PC-9 (cell line): ENCODE measurements around the gene HEBP1. TPM values are rescaled to one million over a fixed set of nuclear protein-coding genes. Genes with fewer than 3 reads are reported as not detected.

Source experiments
- BruUV-seq: library from RNA; stranded (reverse); fragments of 400-500 nt; replicated peaks from 2 replicates; lab custom pipeline; 2021; lab: Mats Ljungman, UMichigan
- CTCF ChIA-PET: fragments of 300-600 bp; sonication (Branson Sonifier 250); formaldehyde crosslinking; loops from one replicate; lab custom pipeline; 2022; ENCODE audit warnings: antibody characterized with exemption; lab: Charles Lee
- POLR2A ChIA-PET: fragments of 300-600 bp; sonication (Branson Sonifier 250); formaldehyde crosslinking; loops from one replicate; lab custom pipeline; 2022; ENCODE audit warnings: antibody characterized with exemption; ENCODE audit not compliant: unreplicated experiment; lab: Charles Lee
- DNase-seq, 2 experiments: peaks; one replicate each; pipeline versions ENCODE4 v3.0.0 to v3.0.0-alpha.2; 2015 to 2022; ENCODE audit warnings: mixed read lengths in 1 of 2
- H2AFZ ChIP-seq: fragments of 200-600 bp; sonication (generic); 2 replicates; pipeline ENCODE4 v1.8.1; 2017; ENCODE audit warnings: antibody characterized with exemption
- H3F3A ChIP-seq: fragments of 200-600 bp; sonication (generic); 2 replicates; pipeline ENCODE4 v1.8.1; 2017; ENCODE audit warnings: antibody characterized with exemption, mild to moderate bottlenecking, low read depth; ENCODE audit not compliant: insufficient read depth
- H3K27ac ChIP-seq: fragments of 200-600 bp; sonication (generic); 2 replicates; pipeline ENCODE4 v1.6.1; 2016; ENCODE audit warnings: mixed run types
- H3K27me3 ChIP-seq: fragments of 200-600 bp; sonication (generic); 2 replicates; pipeline ENCODE4 v1.6.1; 2016; ENCODE audit warnings: low read depth, mixed run types; ENCODE audit not compliant: insufficient read depth
- H3K36me3 ChIP-seq: fragments of 200-600 bp; sonication (generic); 2 replicates; pipeline ENCODE4 v1.6.1; 2016; ENCODE audit warnings: low read depth, mixed run types
- H3K4me1 ChIP-seq: fragments of 200-600 bp; sonication (generic); replicated peaks from 2 replicates; pipeline ENCODE4 v1.6.1; 2016; ENCODE audit warnings: mixed run types; ENCODE audit not compliant: insufficient read depth
- H3K4me2 ChIP-seq: fragments of 200-600 bp; sonication (generic); 2 replicates; pipeline ENCODE4 v1.6.1; 2017; ENCODE audit warnings: mixed run types
- H3K4me3 ChIP-seq: fragments of 200-600 bp; sonication (generic); 2 replicates; pipeline ENCODE4 v1.6.1; 2016; ENCODE audit warnings: mixed run types
- H3K79me2 ChIP-seq: fragments of 200-600 bp; sonication (generic); 2 replicates; pipeline ENCODE4 v1.6.1; 2017; ENCODE audit warnings: low read depth, mixed run types
- H3K9me2 ChIP-seq: fragments of 200-600 bp; sonication (generic); 2 replicates; pipeline ENCODE4 v1.8.1; 2017; ENCODE audit warnings: mild to moderate bottlenecking; ENCODE audit not compliant: insufficient read depth
- H3K9me3 ChIP-seq: fragments of 200-600 bp; sonication (generic); 2 replicates; pipeline ENCODE4 v1.8.1; 2016; ENCODE audit warnings: low read depth; ENCODE audit not compliant: insufficient read depth
- H4K20me1 ChIP-seq: fragments of 200-600 bp; sonication (generic); 2 replicates; pipeline ENCODE4 v1.8.1; 2017; ENCODE audit not compliant: insufficient read depth
- EZH2 ChIP-seq: fragments of 200-600 bp; sonication (generic); IDR thresholded peaks from 2 replicates; pipeline ENCODE4 v1.8.0; 2017; ENCODE audit warnings: antibody characterized with exemption, low read depth
- intact Hi-C: fragments of 100-400 bp; cut with micrococcal nuclease; formaldehyde crosslinking; loops from one replicate; pipeline ENCODE4 v1.10.0; 2022; ENCODE audit not compliant: unreplicated experiment
- total RNA-seq: library from RNA; stranded (reverse); gene quantifications from 2 replicates; pipeline ENCODE4 v1.2.3, GENCODE V29; 2021
- TF ChIP-seq, protein P1 (sequence below): fragments of 200-600 bp; sonication (generic); conservative IDR thresholded peaks from 2 replicates; pipeline ENCODE4 v1.6.1; 2017; ENCODE audit warnings: mixed run types, antibody characterized with exemption, mild to moderate bottlenecking, moderate library complexity

Gene HEBP1
- total RNA-seq, 1 experiment from 2014 or later = 148 TPM

DNA sequence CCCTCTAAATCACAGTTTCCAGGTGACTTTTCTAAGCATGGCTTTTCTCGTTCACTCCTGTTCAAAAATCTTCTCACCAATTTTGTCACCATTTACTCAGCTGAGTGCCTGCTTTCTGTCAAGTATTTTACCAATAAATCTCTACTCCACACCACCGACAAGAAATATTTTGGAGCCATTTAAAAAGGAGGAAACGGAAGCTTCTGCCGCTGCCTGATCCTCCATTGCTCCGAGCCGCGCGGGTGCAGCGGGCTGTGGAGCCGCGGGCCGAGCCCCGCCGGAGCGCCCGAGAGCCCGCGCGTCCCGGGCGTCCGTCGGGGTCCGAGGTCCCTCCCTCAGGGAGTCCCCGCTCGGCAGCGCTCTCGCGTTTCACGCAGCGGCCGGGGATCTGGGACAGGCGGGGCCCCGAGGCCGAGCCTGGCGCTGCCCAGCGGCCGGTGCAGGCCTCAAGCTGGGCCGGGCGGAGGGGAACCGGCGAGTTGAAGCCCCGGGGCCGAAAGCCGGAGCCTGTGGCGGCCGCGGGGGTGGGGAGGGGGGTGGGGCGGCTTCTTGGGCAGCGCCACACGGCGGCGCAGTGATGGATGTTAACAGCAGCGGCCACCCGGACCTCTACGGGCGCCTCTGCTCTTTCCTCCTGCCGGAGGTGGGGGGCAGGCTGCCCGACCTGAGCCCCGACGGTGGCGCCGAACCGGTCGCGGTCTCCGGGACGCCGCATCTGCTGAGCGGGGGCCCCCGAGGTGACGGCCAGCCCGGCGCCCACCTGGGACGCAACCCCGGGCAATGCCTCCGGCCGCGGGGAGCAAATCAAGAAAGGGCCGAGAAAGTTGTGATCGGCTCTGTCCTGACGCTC lies 1.1 kb upstream of the HEBP1 start:
- Histone ChIP-seq H3K27ac (peak overlapping the region; percentile 85), H3K36me3 (no peaks in the 10 kb centered on the region), H3K9me3 (no peaks in the 10 kb centered on the region), H3K4me1 (peaks cover 18% of the 10 kb centered on the region), H2AFZ (peak overlapping the region; percentile 84), H3F3A (peaks cover 9% of the 10 kb centered on the region), H3K9me2 (no peaks in the 10 kb centered on the region), H4K20me1 (0 out of 2 replicates have a peak, but pooled peaks cover 10% of the 10 kb centered on the region), H3K79me2 (peaks cover 46% of the 10 kb centered on the region), H3K4me3 (peak overlapping the region; percentile 99), H3K27me3 (no peaks in the 10 kb centered on the region), H3K4me2 (peak overlapping the region; percentile 90)
- BruUV-seq = no TSS peak
- ChIA-PET POLR2A (interaction anchor here (0.7 kb wide), 1 partner anchor 185 kb away, joined by 8 read pairs; no protein-coding TSS in a partner anchor), CTCF (interaction anchor here (0.6 to 1.1 kb wide), 4 partner anchors 95 to 210 kb away, joined by 3 to 5 read pairs (median 4); no protein-coding TSS in a partner anchor)
- intact Hi-C loops = loop anchor here (1.0 to 2.0 kb wide), 3 partner anchors 97 to 222 kb away; no protein-coding TSS in a partner anchor
- DNase-seq = peak; percentile 56 to 60
- TF ChIP-seq, protein P1, sequence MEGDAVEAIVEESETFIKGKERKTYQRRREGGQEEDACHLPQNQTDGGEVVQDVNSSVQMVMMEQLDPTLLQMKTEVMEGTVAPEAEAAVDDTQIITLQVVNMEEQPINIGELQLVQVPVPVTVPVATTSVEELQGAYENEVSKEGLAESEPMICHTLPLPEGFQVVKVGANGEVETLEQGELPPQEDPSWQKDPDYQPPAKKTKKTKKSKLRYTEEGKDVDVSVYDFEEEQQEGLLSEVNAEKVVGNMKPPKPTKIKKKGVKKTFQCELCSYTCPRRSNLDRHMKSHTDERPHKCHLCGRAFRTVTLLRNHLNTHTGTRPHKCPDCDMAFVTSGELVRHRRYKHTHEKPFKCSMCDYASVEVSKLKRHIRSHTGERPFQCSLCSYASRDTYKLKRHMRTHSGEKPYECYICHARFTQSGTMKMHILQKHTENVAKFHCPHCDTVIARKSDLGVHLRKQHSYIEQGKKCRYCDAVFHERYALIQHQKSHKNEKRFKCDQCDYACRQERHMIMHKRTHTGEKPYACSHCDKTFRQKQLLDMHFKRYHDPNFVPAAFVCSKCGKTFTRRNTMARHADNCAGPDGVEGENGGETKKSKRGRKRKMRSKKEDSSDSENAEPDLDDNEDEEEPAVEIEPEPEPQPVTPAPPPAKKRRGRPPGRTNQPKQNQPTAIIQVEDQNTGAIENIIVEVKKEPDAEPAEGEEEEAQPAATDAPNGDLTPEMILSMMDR = peak; percentile 42; the same call in 1 of the 2 replicates
- TF ChIP-seq EZH2 = no peak

GRCh38 chr12:13000616-13000924 lies 505 bp upstream of the HEBP1 start:
- Histone ChIP-seq H3K4me3 (peak overlapping the region; percentile 99), H3K4me1 (peaks cover 18% of the 10 kb centered on the region), H3F3A (peaks cover 9% of the 10 kb centered on the region), H2AFZ (peak overlapping the region; percentile 84), H3K79me2 (peaks cover 52% of the 10 kb centered on the region), H3K4me2 (peak overlapping the region; percentile 90), H3K36me3 (no peaks in the 10 kb centered on the region), H3K27me3 (no peaks in the 10 kb centered on the region), H3K9me3 (no peaks in the 10 kb centered on the region), H3K9me2 (no peaks in the 10 kb centered on the region), H3K27ac (peak overlapping the region; percentile 85), H4K20me1 (0 out of 2 replicates have a peak, but pooled peaks cover 10% of the 10 kb centered on the region)
- CTCF ChIA-PET = interaction anchor here (0.7 to 0.8 kb wide), 2 partner anchors 195 to 211 kb away, joined by 3 to 5 read pairs; no protein-coding TSS in a partner anchor
- intact Hi-C loops = loop anchor here (1.0 to 2.0 kb wide), 3 partner anchors 98 to 223 kb away; no protein-coding TSS in a partner anchor
- DNase-seq = no peak
- POLR2A ChIA-PET = no interaction called here
- TSS peak; percentile 91 for BruUV-seq
- TF ChIP-seq EZH2 = no peak
- TF ChIP-seq, protein P1 = no peak

DNA sequence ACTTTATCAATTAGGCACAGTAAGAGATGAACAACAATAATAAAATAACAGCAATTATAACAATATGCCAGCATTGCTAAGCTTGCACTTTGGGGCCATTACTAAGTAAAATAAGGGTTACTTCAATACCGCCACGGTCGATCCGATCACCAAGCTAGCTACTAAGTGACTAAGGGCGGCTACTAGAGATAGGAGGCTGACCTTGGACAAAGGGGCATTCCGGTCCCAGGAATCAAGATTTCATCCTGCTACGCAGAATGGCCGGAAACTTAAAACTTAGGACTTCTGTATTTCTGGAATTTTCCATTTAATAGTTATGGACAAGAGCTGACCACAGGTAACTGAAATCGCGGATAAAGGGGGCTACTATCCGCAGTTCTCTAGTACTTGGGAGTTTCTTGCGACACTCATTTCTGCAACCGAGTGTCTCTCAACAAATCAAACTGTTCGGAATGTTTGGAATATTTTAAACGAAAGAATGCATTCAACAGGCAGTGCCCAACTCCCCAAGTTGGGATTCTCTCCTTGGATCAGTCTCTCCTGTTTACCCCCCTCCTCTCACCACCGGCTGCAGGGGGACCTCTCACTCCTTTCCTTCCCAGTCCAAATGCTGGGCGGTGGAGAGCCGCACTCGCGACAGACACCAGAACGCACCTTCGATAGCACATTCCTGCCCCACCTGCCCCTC lies 650 bp downstream of the HEBP1 start:
- no peak for DNase-seq
- Histone ChIP-seq H3K4me3 (peak overlapping the region; percentile 99), H3K9me2 (no peaks in the 10 kb centered on the region), H3K27me3 (no peaks in the 10 kb centered on the region), H3K4me1 (peaks cover 18% of the 10 kb centered on the region), H3K36me3 (no peaks in the 10 kb centered on the region), H3K4me2 (peak overlapping the region; percentile 90), H3K27ac (peak overlapping the region; percentile 46; the same call in 1 of the 2 replicates), H3F3A (peaks cover 9% of the 10 kb centered on the region), H3K9me3 (no peaks in the 10 kb centered on the region), H4K20me1 (0 out of 2 replicates have a peak, but pooled peaks cover 10% of the 10 kb centered on the region), H2AFZ (peak overlapping the region; percentile 96), H3K79me2 (peaks cover 59% of the 10 kb centered on the region)
- POLR2A ChIA-PET = interaction anchor here (0.5 to 0.7 kb wide), 4 partner anchors 20 to 150 kb away, joined by 3 to 32 read pairs (median 6); no protein-coding TSS in a partner anchor
- CTCF ChIA-PET = interaction anchor here (0.5 to 0.6 kb wide), 2 partner anchors 23 to 46 kb away, joined by 3 to 10 read pairs; no protein-coding TSS in a partner anchor
- intact Hi-C loops = loop anchor here (10.0 kb wide), 1 partner anchor 945 kb away; no protein-coding TSS in a partner anchor
- TF ChIP-seq EZH2 = no peak
- TF ChIP-seq, protein P1 = no peak
- TSS peak; percentile 53 for BruUV-seq
